Breast epithelium (tissue), 3 donors: ENCODE data around the gene PTMS.

Experiments used
- CTCF ChIP-seq, 3 donors: fragments of 450-650 bp; IDR thresholded peaks; one replicate each; pipeline ENCODE4 v1.5.1; 2016 to 2017; ENCODE audit warnings: antibody characterized with exemption in 3 of 3, mild to moderate bottlenecking in 3 of 3, moderate library complexity in 3 of 3
- POLR2A ChIP-seq: fragments of 450-650 bp; IDR thresholded peaks from one replicate; pipeline ENCODE4 v1.6.1; 2016; ENCODE audit warnings: antibody characterized with exemption, mild to moderate bottlenecking, moderate library complexity
- POLR2AphosphoS5 ChIP-seq, 3 donors: sonication (generic); formaldehyde crosslinking; IDR thresholded peaks; one replicate each; pipeline ENCODE4 v1.6.1; 2017; ENCODE audit warnings: antibody characterized with exemption in 3 of 3

GRCh38 chr12:6736754-6737153 is 29.4 kb upstream of the PTMS start:
- TF ChIP-seq POLR2A (no peak), CTCF (IDR thresholded peaks at IDR 0.05) (no peak), POLR2AphosphoS5 (IDR thresholded peaks at IDR 0.05) (no peak)
